Neural cell (in vitro differentiated cells): ENCODE results near the gene KIF5C. TPM values are rescaled to one million over a fixed set of nuclear protein-coding genes. Genes with fewer than 3 reads are reported as not detected.

ENCODE experiments used
- H2AFZ ChIP-seq: fragments of 200-600, 300-800 bp; sonication (generic), shearing (Covaris generic); 2 replicates; pipeline ENCODE4 v1.6.0; 2014; ENCODE audit warnings: low read depth, mild to moderate bottlenecking, antibody characterized with exemption, low read length, moderate library complexity
- H3F3A ChIP-seq: fragments of 200-600 bp; shearing (Covaris generic); 2 replicates; pipeline ENCODE4 v1.6.1; 2016; ENCODE audit warnings: mild to moderate bottlenecking, moderate library complexity, mixed read lengths, antibody characterized with exemption, low read length; ENCODE audit not compliant: insufficient read depth, poor library complexity, severe bottlenecking
- H3K27ac ChIP-seq: fragments of 200-600, 300-800 bp; sonication (generic), shearing (Covaris generic); 2 replicates; pipeline ENCODE4 v1.5.1; 2014; ENCODE audit warnings: mild to moderate bottlenecking, low read length, moderate library complexity
- H3K27me3 ChIP-seq: fragments of 300-800, 200-600 bp; sonication (generic), shearing (Covaris generic); 2 replicates; pipeline ENCODE4 v1.6.0; 2014; ENCODE audit warnings: mild to moderate bottlenecking, low read depth, low read length, moderate library complexity; ENCODE audit not compliant: insufficient read depth
- H3K36me3 ChIP-seq: fragments of 300-800, 200-600 bp; sonication (generic), shearing (Covaris generic); 2 replicates; pipeline ENCODE4 v1.5.1; 2014; ENCODE audit warnings: mild to moderate bottlenecking, antibody characterized with exemption, low read length, moderate library complexity; ENCODE audit not compliant: insufficient read depth
- H3K4me2 ChIP-seq: fragments of 300-800, 200-600 bp; sonication (generic), shearing (Covaris generic); 2 replicates; pipeline ENCODE4 v1.6.0; 2014; ENCODE audit warnings: mild to moderate bottlenecking, low read length
- H3K4me3 ChIP-seq: fragments of 300-800, 200-600 bp; sonication (generic), shearing (Covaris generic); 2 replicates; pipeline ENCODE4 v1.5.1; 2014; ENCODE audit warnings: mild to moderate bottlenecking, low read length, moderate library complexity
- H3K79me2 ChIP-seq: fragments of 200-600 bp; shearing (Covaris generic); replicated peaks from 2 replicates; pipeline ENCODE4 v1.6.0; 2014; ENCODE audit warnings: mild to moderate bottlenecking, low read length, moderate library complexity; ENCODE audit not compliant: insufficient read depth
- H3K9ac ChIP-seq: fragments of 300-800, 200-600 bp; sonication (generic), shearing (Covaris generic); 2 replicates; pipeline ENCODE4 v1.6.1; 2016; ENCODE audit warnings: mild to moderate bottlenecking, low read length, mixed read lengths
- H3K9me2 ChIP-seq: fragments of 200-600 bp; shearing (Covaris generic); 2 replicates; pipeline ENCODE4 v1.6.1; 2016; ENCODE audit warnings: mild to moderate bottlenecking, low read length, mixed read lengths; ENCODE audit not compliant: insufficient read depth
- H3K9me3 ChIP-seq: fragments of 200-600, 300-800 bp; sonication (generic), shearing (Covaris generic); 2 replicates; pipeline ENCODE4 v1.6.1; 2016; ENCODE audit warnings: mild to moderate bottlenecking, mixed run types, low read length, moderate library complexity, mixed read lengths
- H4K20me1 ChIP-seq: fragments of 200-600 bp; shearing (Covaris generic); 2 replicates; pipeline ENCODE4 v1.6.1; 2016; ENCODE audit warnings: mild to moderate bottlenecking, mixed run types; ENCODE audit not compliant: insufficient read depth
- EP300 ChIP-seq: fragments of 450-650 bp; conservative IDR thresholded peaks from 2 replicates; pipeline ENCODE4 v1.6.1; 2014; ENCODE audit warnings: antibody characterized with exemption, mild to moderate bottlenecking, moderate library complexity; ENCODE audit not compliant: poor library complexity, severe bottlenecking
- EZH2 ChIP-seq: fragments of 200-600, 300-800 bp; shearing (Covaris generic), sonication (generic); IDR thresholded peaks from 2 replicates; pipeline ENCODE4 v1.6.1; 2014; ENCODE audit warnings: antibody characterized with exemption, low read length, borderline replicate concordance, mild to moderate bottlenecking; ENCODE audit not compliant: insufficient read depth, poor library complexity, severe bottlenecking
- MXI1 ChIP-seq: fragments of 450-650 bp; conservative IDR thresholded peaks from 2 replicates; pipeline ENCODE4 v1.6.1; 2014; ENCODE audit warnings: antibody characterized with exemption, mild to moderate bottlenecking; ENCODE audit not compliant: poor library complexity, severe bottlenecking
- POLR2AphosphoS5 ChIP-seq: IDR thresholded peaks from 2 replicates; pipeline ENCODE4 v1.6.1; 2012
- RAD21 ChIP-seq: fragments of 450-650 bp; conservative IDR thresholded peaks from 2 replicates; pipeline ENCODE4 v1.6.1; 2014; ENCODE audit warnings: antibody characterized with exemption, mild to moderate bottlenecking, moderate library complexity
- SMC3 ChIP-seq: fragments of 450-650 bp; conservative IDR thresholded peaks from 2 replicates; pipeline ENCODE4 v1.6.1; 2014; ENCODE audit warnings: antibody characterized with exemption, mild to moderate bottlenecking, moderate library complexity; ENCODE audit not compliant: poor library complexity
- TAF1 ChIP-seq: IDR thresholded peaks from 2 replicates; pipeline ENCODE4 v1.6.1; 2012; ENCODE audit warnings: low read depth
- polyA plus RNA-seq: library from polyadenylated mRNA; depleted of rRNA; stranded (reverse); fragments of >200 nt; gene quantifications from 2 replicates; pipeline ENCODE4 v1.2.3, GENCODE V29; 2014
- TF ChIP-seq, protein P1 (sequence below): IDR thresholded peaks from 2 replicates; pipeline ENCODE4 v1.6.1; 2012; ENCODE audit warnings: borderline replicate concordance
- TF ChIP-seq, protein P2 (sequence below): fragments of 450-650 bp; IDR thresholded peaks from 2 replicates; pipeline ENCODE4 v1.5.1; 2014; ENCODE audit warnings: antibody characterized with exemption, mild to moderate bottlenecking, moderate library complexity; ENCODE audit not compliant: poor library complexity, severe bottlenecking

KIF5C gene
- polyA plus RNA-seq, 1 donor from 2014 or later: 527 TPM

DNA sequence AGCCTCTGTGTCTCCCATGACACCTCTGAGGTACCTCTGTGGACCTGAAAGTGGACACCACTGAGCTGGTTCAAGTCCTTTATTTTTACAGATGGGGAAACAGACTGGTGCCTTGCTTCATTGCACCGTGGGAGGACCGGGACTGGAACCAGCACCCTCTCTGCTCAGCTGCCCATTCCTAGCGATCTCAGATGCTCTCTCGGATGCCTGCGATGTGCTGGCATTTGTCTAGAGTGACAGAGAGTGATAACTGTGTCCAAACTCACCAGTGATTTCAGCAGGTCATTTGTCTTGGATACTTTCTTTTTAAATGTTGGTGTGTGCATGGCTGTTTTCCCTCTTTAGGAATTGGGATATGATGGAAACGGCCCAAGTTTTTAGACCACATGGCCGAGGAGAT lies 133.4 kb downstream of the KIF5C start:
- Histone ChIP-seq H3K27ac (no peak overlapping the region), H3K79me2 (no peaks in the 10 kb centered on the region), H3K36me3 (peaks cover 31% of the 10 kb centered on the region), H3K4me3 (no peak overlapping the region), H3K27me3 (no peaks in the 10 kb centered on the region), H2AFZ (no peak overlapping the region), H3K4me2 (no peak overlapping the region), H3K9me2 (no peaks in the 10 kb centered on the region), H4K20me1 (no peaks in the 10 kb centered on the region), H3K9ac (no peak overlapping the region), H3K9me3 (no peaks in the 10 kb centered on the region), H3F3A (no peaks in the 10 kb centered on the region)
- TF ChIP-seq, protein P1, sequence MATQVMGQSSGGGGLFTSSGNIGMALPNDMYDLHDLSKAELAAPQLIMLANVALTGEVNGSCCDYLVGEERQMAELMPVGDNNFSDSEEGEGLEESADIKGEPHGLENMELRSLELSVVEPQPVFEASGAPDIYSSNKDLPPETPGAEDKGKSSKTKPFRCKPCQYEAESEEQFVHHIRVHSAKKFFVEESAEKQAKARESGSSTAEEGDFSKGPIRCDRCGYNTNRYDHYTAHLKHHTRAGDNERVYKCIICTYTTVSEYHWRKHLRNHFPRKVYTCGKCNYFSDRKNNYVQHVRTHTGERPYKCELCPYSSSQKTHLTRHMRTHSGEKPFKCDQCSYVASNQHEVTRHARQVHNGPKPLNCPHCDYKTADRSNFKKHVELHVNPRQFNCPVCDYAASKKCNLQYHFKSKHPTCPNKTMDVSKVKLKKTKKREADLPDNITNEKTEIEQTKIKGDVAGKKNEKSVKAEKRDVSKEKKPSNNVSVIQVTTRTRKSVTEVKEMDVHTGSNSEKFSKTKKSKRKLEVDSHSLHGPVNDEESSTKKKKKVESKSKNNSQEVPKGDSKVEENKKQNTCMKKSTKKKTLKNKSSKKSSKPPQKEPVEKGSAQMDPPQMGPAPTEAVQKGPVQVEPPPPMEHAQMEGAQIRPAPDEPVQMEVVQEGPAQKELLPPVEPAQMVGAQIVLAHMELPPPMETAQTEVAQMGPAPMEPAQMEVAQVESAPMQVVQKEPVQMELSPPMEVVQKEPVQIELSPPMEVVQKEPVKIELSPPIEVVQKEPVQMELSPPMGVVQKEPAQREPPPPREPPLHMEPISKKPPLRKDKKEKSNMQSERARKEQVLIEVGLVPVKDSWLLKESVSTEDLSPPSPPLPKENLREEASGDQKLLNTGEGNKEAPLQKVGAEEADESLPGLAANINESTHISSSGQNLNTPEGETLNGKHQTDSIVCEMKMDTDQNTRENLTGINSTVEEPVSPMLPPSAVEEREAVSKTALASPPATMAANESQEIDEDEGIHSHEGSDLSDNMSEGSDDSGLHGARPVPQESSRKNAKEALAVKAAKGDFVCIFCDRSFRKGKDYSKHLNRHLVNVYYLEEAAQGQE: no peak
- TF ChIP-seq, protein P2, sequence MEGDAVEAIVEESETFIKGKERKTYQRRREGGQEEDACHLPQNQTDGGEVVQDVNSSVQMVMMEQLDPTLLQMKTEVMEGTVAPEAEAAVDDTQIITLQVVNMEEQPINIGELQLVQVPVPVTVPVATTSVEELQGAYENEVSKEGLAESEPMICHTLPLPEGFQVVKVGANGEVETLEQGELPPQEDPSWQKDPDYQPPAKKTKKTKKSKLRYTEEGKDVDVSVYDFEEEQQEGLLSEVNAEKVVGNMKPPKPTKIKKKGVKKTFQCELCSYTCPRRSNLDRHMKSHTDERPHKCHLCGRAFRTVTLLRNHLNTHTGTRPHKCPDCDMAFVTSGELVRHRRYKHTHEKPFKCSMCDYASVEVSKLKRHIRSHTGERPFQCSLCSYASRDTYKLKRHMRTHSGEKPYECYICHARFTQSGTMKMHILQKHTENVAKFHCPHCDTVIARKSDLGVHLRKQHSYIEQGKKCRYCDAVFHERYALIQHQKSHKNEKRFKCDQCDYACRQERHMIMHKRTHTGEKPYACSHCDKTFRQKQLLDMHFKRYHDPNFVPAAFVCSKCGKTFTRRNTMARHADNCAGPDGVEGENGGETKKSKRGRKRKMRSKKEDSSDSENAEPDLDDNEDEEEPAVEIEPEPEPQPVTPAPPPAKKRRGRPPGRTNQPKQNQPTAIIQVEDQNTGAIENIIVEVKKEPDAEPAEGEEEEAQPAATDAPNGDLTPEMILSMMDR: no peak
- TF ChIP-seq POLR2AphosphoS5 (no peak), TAF1 (no peak), RAD21 (no peak), MXI1 (no peak), EP300 (no peak), SMC3 (no peak), EZH2 (no peak)

DNA sequence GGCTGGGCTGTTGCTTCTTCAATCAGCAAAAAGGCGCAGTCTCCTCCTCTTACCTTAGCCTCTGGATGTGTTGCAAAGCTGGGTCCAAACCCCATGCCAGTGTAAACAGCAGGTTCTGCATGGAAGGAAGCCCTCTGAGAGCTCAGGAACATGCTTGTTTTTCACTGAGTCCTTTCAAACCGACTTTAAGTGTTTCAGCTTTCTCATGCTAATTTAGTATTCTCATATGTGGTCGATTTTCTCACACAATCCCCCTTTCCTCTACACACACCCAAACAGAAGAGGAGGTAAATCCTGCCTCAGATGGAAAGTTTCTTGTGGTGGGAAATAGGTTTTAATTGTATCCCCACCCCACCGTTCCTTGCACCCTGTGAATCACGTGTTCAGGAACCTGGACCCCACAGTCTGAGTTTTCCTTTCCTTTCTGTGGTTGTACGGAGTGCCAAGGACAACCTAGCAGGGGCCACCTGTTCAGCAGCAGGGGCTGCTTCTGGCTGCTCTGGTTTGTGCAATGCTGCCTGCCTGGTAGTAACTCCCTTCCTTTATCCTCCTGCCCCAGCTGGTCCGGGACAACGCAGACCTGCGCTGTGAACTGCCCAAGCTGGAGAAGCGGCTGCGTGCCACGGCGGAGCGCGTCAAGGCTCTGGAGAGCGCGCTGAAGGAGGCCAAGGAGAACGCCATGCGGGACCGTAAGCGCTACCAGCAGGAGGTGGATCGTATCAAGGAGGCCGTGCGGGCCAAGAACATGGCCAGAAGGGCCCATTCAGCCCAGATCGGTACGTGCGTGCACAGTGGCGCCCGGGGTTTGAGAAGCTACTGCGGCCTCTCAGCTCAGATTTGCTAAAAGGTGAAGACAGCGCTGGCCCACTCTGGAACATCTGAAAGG lies 134.8 kb downstream of the KIF5C start:
- Histone ChIP-seq H3K4me3 (no peak overlapping the region), H3K27me3 (no peaks in the 10 kb centered on the region), H3K9me3 (no peaks in the 10 kb centered on the region), H3K4me2 (no peak overlapping the region), H3K79me2 (no peaks in the 10 kb centered on the region), H2AFZ (no peak overlapping the region), H3F3A (no peaks in the 10 kb centered on the region), H3K36me3 (peaks cover 33% of the 10 kb centered on the region), H3K27ac (no peak overlapping the region), H3K9me2 (no peaks in the 10 kb centered on the region), H4K20me1 (no peaks in the 10 kb centered on the region), H3K9ac (no peak overlapping the region)
- TF ChIP-seq RAD21 (no peak), POLR2AphosphoS5 (no peak), TAF1 (no peak), MXI1 (no peak)
- TF ChIP-seq, protein P2: no peak
- TF ChIP-seq, protein P1: no peak
